GM19463 (cell line): ENCODE results near the gene SLC44A2.

Experiments used
- ATAC-seq: cut with Tn5 transposase; IDR thresholded peaks from one replicate; pipeline ENCODE4 v1.9.1; 2021; ENCODE audit warnings: mild to moderate bottlenecking, moderate library complexity; ENCODE audit not compliant: unreplicated experiment

Gene SLC44A2

DNA sequence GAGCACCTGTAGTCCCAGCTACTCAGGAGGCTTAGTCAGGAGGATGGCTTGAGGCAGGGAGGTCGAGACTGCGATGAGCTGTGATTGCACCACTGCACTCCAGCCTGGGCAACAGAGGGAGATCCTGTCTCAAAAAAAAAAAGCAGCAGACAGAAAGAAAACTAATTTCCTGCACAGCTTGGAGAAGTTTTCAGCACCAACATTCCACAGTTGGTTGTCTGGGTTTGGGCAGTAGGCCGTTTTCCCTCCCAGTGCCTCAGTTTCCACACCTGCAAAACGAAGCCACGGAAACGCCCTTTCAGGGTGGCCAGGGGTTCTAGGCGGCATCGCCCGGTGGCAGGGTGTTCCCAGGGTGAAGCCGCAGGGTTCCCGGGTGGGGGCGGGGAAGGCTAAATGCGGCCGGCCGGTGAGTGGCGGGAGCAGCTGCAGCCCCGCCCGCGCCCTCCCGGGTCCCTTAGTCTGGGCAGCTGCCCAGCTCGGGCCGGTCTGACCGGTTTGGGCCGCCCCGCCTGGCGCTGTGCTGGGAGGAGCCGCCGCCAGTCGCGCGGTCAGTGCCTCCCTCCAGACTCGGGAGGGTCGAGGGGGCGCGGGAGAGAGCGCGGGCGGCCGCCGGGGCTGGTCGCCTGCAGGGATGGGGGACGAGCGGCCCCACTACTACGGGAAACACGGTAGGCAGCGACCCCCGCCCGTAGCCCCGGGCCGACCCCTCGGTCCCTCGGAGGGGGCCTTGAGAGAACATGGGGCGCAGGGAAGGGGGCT, at the start of gene SLC44A2:
Gene SLC44A2 (plus strand): TSS at position 551 of the 759 bp plus-strand sequence. CDS start 81 bp downstream, at position 632.
- ATAC-seq, result no peak

DNA sequence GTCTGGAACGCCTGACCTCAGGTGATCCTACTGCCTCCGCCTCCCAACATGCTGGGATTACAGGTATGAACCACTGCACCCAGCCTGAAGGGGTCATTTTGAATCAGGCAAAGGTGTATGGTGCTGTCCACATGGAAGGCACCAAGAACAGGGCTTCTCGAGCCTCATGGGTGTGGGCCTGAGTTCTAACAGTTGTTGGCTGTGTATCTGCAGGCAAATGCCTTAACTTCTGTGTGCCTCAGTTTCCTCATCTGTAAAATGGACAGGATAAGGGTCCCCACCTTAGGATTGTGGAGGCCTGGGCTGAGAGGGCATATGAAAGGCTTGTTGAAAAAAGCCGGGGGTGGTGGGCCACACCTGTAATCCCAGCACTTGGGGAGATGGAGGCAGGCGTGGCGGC, 47.4 kb upstream of the SLC44A2 start:
- no peak for ATAC-seq

DNA sequence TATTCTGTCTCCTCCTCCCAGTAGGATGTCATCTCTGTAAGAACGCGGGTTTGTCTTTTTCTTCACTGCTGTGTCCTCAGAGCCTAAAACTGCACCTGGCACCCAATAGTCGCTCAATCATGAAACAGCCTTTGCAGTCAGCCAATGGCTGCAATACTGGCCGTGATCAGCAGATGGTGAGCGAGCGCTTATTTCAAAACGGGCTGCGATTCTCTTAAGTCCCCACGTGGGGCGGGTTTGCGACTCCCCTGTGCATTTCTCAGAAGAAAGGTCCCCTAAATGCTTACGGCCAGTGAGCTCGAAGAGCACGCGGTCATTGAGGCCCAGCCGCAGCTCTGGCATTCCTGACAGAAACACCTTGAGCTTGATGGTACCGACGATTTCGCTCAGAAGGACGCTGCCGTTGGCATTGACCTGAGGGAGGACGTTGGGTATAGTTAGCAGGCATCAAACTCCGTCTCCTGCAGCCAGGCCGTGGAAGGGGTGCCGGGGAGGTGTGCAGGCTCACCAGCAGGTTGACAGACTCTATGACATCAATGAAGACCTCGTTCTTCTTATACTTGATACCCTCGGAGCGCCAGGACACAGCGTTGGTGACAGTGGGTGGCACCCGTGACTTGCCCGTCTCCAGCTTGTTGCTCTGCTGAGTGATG, 44.2 kb upstream of the SLC44A2 start:
- no peak for ATAC-seq

DNA sequence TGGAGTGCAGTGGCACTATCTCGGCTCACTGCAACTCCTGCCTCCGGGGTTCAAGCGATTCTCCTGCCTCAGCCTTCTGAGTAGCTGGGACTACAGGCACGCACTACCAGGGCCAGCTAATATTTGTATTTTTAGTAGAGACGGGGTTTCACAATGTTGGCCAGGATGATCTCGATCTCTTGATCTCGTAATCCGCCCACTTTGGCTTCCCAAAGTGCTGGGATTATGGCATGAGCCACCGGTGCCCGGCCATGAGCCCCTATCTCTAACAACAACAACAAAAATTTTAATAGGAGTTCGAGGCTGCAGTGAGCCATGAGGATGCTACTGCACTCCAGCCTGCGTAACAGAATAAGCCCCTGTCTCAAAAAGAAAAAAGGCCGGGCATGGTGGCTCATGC, 43.3 kb upstream of the SLC44A2 start:
- ATAC-seq, result no peak

DNA sequence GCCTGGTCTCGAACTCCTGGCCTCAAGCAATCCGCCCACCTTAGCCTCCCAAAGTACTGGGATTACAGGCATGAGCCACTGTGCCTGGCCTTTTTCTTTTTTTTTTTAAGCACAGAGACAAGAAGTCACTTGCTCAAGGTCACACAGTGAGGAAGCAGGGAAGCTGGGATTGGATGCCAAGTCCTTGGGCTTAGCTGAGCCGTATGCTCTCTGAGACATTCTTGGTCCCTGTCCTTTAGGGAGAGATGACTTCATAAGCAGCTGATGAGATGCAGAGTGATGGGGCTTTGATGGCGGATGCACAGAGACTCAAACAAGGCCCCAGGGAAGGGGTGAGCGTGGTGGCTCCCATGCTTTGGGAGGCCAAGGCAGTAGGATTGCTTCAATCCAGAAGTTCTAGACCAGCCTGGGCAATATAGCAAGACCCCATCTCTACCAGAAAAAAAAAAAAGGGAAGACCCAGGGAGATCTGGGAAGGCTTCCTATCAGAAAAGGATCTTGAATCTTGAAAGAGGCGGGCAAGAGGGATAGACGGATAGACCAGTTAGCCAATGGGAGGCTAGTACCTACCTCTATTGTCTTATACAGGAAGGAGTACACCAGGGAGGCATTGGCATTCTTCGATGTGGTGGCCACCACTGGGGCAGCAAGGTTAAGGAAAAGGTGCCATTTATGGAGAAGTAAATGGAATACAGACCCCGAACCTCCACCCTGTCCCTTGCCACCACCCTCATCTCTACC, 42.1 kb upstream of the SLC44A2 start:
- ATAC-seq, result no peak

DNA sequence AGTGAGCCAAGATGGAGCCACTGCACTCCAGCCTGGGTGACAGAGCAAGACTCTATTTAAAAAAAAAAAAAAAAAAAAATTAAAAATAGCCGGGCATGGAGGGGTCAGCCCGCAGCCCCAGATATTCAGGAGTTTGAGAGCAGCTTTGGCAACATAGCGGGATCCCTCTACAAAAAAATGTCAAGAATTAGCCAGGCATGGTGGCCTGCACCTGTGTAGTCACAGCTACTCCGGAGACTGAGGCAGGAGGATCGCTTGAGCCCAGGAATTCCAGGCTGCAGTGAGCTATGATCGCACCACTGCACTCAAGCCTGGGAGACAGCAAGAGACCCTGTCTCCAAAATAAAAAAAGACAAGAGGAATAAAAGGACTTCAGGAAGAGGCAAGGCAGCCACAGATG, 39.0 kb upstream of the SLC44A2 start:
- ATAC-seq, result no peak

DNA sequence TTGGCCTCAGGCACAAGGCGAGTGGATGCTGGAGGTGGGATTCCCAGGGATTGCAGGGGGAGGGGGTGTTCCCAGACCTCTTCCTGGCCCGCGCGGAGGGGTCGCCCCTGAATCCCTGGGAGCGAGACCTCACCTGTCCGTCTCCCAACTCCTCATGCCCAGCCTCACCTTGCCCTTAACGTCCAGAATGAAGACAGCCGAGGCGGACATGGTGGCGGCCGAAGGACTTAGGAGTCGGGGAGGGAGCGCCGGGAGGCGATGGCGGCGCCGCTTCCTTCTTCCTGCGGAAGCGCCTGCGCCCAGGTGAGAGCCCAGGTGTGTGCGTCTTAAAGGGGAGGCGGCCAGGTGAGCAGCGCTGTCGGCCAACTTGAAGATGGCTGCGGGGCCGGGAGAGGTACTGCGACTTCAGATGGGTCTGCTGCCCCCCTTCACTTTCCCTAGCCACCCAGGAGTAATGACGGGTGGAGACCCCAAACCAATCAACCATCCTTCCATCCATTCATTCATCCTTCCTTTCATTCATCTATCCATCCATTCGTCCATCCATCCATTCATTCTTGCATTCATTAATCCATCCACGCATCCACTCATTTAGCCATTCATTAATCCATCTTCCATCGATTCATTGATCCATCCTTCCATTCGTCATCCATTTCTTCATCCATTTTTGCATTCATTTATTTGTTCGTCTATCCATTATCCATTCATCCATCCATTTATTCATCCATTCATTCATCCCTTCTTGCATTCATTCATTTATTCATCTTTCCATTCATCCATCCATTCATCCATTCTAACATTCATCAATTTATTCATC, 38.1 kb upstream of the SLC44A2 start, which contains the start of gene AP1M2:
Gene AP1M2 (minus strand): TSS at position 291 of the 817 bp plus-strand sequence. CDS start 81 bp downstream, at position 210.
- no peak for ATAC-seq

DNA sequence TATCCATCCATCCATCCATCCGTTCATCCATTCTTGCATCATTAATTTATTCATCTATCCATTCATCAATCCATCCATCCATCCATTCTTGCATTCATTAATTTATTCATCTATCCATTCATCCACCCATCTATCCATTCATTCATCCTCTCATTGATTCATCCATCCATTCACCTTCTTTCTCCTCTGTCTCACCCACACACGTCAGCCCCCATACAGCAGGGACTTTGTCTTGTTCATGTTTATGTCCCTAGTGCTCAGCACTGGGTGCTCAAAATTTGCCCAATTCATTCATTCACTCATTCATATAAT, 37.6 kb upstream of the SLC44A2 start:
- ATAC-seq, result no peak

DNA sequence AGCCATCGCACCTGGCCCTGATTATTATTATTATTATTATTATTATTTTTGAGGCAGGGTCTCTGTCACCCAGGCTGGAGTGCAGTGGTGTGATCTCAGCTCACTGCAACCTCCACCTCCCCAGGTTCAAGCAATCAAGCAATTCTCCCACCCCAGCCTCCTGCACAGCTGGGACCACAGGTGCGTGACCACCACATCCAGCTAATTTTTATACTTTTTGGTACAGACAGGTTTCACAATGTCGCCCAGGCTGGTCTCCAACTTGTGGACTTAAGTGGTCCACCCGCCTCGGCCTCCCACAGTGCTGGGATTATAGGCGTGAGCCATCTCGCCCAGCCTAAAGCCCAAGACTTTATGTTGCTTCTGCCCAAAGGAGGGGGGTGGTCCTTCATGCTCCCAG, 32.2 kb upstream of the SLC44A2 start:
- no peak for ATAC-seq

DNA sequence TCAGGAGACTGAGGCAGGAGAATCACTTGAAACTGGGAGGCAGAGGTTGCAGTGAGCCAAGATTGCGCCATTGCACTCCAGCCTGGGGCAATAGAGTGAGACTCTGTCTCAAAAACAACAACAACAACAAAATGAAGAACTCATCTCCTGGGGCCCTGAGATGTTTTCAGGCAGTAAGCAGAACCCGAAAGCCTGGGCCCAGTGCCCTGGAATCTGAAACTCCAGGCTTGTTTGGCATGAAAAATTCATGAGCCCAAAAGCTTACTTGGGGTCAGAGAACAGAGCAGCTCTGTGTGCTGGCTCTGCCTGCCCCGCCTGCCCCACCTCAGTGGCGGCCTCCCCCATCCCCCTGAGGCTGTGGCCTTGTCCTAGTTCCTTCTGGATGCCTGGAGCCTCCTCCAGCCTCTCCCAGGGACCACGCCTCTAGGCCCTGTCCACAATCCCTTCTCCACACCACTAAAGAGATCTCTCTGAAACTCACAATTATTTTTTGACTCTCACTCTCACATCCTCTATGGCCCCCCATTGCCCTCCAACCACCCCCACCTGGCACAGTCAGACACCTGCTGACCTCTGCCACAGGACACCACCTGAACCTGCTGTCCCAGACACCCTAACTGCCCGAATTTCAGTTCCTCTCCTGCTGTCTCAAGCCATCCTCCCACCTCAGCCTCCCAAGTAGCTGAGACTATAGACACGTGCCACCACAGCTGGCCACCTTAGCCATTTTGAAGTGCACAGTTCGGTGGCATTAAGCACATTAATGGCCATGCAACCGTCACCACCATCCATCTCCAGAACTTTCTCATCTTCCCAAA, 31.3 kb upstream of the SLC44A2 start:
- peak; percentile 53 for ATAC-seq

DNA sequence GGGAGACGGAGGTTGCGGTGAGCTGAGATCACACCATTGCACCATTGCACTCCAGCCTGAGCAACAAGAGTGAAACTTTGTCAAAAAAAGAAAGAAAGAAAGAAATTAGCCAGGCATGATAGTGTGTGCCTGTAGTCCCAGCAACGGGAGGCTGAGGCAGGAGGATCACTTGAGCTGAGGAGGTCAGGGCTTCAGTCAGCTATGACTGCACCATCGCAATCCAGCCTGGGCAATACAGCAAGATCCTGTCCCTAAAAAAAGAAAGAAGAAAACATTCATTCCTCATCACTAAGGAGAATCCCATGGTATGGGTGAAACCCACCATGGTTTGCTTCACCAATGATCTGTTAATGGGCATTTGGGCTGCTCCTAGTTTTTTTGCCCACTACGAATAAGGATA, 25.2 kb upstream of the SLC44A2 start:
- no peak for ATAC-seq

DNA sequence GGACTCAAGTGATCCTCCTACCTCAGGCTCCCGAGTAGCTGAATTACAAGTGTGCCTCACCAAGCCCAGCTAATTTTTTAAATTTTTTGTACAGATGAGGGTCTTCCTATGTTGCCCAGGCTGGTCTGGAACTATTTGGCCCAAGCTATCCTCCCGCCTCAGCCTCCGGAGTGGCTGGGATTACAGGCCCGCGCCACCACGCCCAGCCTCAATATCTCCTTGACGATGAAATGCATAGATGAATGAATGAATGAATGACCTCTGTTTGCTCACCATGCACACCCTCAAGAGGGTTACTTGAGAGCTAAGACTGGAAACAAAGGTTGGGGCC, 23.4 kb upstream of the SLC44A2 start:
- no peak for ATAC-seq

DNA sequence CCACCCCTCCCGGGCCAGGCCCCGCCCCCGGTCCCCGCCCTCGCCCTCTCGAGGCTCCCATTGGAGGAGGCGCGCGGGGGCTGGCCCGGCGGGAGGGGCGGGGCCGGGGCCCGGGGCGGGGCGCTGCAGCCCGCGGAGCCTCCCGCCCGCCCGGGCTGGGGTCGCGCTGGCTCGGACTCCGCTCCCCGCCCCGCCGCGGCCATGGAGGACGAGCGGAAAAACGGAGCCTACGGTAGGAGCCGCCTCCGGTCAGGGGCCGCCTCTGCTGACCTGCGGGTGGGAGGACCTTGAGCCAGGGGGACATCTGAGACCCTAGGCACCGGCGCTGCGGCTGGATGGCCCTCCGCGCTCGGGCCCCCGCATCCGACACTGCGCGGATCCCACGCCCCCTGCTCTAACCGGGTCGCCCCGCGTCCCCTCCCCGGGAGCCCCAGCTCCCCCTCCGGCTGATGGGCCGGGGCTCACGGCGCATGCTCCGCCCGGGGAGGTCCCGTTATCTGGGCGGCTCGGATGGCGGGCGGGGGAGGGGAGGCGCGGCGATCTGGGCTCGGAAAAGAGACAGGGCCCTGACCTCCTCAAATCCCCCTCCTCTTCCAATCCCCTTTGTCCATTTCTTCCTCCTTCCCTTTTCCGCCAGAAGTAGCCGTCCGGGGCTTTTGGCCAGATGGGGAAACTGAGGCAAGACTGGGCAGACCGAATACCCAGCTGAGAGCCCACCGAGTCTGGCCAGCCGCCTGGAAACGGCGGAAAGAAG, 22.8 kb upstream of the SLC44A2 start:
- peak; percentile 52 for ATAC-seq

DNA sequence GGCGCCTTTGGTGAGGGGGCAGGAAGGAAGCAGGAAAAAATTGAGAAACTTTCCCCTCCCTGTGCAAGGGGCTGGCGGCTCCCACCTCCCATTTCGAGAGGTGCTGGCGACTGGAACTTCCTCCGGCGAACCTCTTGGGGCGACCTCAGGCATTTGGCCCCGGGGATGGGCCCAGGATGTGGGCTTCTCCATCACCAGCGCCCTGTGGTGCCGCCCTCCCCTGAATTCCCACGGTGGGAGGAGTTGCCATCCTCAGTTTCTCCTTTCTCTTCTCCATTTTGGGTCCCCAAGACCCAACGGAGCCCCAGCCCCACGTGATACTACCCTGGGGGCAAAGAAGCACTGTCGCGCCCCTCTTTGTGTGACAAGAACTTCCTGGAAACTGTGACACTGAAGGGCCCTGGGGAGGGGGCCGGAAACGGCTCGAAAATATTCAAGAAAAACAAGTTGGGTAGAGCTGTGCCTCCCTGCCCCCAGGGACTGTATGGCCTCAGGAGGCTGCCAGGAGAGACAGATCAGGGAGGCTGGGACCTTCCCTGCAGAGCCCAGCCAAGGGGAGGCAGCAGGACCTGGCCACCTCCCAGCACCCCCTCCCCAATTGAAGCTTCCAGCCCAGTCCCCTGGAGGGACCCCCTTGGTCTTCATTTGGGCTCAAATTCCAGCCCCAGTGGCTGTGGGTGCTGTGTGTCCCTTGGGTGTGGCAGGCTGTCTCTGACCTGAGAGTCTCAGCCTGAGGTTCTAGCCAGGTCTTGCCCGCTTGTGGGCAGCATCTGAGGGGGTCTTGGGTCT, 22.1 kb upstream of the SLC44A2 start:
- ATAC-seq, result peak; percentile 54

DNA sequence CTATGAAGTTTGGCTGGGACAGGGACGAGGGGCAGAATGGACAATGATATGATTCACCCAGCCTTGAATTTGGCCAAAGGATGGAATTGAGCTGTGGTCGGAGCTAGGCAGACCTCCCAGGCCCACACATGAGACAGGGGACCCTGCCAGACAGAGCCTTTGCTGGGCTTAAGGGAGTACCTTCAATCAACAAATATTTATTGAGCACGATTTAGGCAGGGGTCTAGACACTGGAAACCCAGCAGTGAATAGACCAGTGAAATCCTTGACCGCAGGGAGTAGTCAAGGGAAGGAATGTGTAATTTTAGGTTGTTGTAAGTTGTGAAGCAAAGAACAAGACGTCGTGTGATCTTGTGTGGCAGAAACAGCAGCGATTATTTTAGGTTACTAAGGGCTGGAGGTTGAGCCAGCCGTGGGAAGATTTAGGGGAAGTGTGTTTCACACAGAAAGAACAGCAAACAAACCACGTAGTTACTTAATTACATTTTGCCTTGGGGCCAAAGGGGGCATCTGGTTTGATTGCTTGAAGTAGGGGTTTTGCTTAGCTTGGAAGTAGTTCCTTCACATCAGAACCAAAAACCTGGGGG, 21.4 kb upstream of the SLC44A2 start:
- ATAC-seq, result no peak

DNA sequence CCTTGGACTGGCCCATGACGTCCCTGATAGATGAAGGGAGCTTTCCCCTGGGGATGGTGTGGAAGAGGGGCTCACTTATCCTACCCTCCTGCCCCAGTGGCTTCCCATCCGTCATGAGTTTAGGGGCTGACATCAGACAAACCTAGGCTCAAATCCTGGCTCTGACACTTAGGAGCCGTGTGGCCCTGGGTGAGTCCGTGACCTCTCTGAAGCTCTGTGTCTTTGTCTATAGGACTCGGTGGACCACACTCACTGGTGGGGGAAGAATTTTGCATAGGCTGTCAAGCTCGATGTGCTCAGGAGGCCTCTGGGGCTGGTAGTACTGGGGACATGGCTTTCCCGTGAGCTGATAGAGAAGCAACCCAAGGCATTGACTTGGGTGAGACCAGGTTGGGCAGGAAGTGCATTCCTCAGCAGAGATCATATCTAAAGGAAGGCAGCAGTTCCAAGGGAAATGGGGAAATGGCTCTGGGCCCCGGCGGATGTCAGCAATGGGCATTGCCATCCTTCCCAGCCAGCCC, 20.8 kb upstream of the SLC44A2 start:
- ATAC-seq, result no peak

DNA sequence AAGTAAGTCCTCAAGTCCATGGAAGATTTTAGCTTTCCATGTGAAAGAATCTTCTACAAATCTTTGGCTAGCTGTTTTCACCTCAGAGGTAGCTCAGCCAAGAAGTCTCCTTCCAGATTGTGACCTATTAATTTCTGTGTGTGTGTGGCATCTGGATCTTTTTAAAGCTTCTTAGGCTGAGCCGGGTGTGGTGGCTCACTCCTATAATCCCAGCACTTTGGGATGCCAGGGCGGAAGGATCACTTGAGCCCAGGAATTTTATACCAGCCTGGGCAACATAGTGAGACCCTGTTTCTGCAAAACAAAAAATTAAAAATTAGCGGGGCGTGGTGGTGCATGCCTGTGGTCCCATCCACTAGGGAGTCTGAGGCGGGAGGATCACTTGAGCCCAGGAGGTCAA, 13.4 kb upstream of the SLC44A2 start:
- ATAC-seq, result no peak

DNA sequence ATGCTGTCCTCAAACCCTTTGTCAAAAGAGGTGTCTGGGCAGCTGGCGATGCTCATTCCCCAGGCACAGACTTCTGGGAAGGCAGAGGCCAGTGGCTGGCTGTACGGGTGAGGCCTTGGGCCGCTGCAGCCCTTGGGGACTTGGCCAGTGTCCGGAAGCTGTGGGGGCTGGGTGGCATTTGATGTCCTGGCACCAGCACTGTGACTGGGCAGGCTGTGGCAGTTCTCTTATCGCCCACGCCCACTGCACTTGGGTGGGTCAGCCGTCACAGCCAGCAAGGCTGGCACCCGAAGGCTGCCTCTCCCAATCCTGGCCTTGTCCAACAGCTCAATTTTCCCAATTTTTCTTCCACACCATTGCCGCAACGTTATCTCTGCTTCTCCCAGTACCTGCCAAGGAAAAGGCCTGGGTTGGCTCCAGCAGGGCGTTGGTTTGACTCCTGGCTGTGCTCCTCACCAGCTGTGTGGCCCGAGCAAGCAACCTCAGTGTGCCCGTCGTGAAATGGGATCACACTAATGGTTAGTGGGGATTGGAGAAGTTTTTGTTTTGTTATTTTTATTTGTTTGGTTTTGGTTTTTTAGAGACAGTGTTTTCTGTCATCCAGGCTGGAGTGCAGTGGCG, 12.7 kb upstream of the SLC44A2 start:
- no peak for ATAC-seq
